ENCODE data around the gene ATF7IP. TPM values are rescaled to one million over a fixed set of nuclear protein-coding genes. Genes with fewer than 3 reads are reported as not detected.
A peak's percentile ranks its signal among the peaks of the same experiment; 100 is the strongest.
"Not testable (repeated sequence)": the region's sequence is repeated elsewhere in the genome, so short reads cannot be mapped to it uniquely, and the experiment has no call there.

ATF7IP gene
- total RNA-seq, 1 donor from 2014 or later = 115 TPM

GRCh38 chr12:14352066-14352465, 13.4 kb upstream of the ATF7IP start:
- H3K27ac Mint-ChIP-seq (ENCODE audit: unreplicated experiment); H3K4me3 ChIP-seq (ENCODE audit: insufficient read depth, low read depth, low read length); H4K20me1 ChIP-seq (ENCODE audit: insufficient read depth, low read length); H3K4me3 Mint-ChIP-seq (ENCODE audit: unreplicated experiment); H3K27me3 ChIP-seq (ENCODE audit: insufficient read depth, low read length); H3K27ac ChIP-seq (ENCODE audit: low read depth, low read length); H3K4me1 Mint-ChIP-seq (ENCODE audit: low read depth, unreplicated experiment); H3K36me3 ChIP-seq (ENCODE audit: insufficient read depth, low read length); H3K4me2 ChIP-seq (ENCODE audit: low read length); DNase-seq (ENCODE audit: low read depth); H2AFZ ChIP-seq (ENCODE audit: low read depth, low read length); H3K79me2 ChIP-seq (ENCODE audit: insufficient read depth, low read length); H3K9me3 ChIP-seq (ENCODE audit: insufficient read depth, low read depth, low read length); H3K36me3 Mint-ChIP-seq (ENCODE audit: low read depth, unreplicated experiment); FAIRE-seq; H3K9ac ChIP-seq (ENCODE audit: low read length); H3K27me3 Mint-ChIP-seq (ENCODE audit: low read depth, unreplicated experiment); H3K4me1 ChIP-seq (ENCODE audit: insufficient read depth, low read length): not testable (repeated sequence)
- H3K9me3 Mint-ChIP-seq (ENCODE audit: unreplicated experiment) = peaks cover 34% of the 10 kb centered on the region

GRCh38 chr12:14354665-14355064, 10.8 kb upstream of the ATF7IP start:
- not testable (repeated sequence) for H3K4me1 Mint-ChIP-seq (ENCODE audit: low read depth, unreplicated experiment); H3K4me2 ChIP-seq (ENCODE audit: low read length); DNase-seq (ENCODE audit: low read depth); H3K27me3 Mint-ChIP-seq (ENCODE audit: low read depth, unreplicated experiment); H3K27ac Mint-ChIP-seq (ENCODE audit: unreplicated experiment); FAIRE-seq; H3K27me3 ChIP-seq (ENCODE audit: insufficient read depth, low read length); H3K79me2 ChIP-seq (ENCODE audit: insufficient read depth, low read length); H3K27ac ChIP-seq (ENCODE audit: low read depth, low read length); H3K9me3 ChIP-seq (ENCODE audit: insufficient read depth, low read depth, low read length); H2AFZ ChIP-seq (ENCODE audit: low read depth, low read length); H3K36me3 Mint-ChIP-seq (ENCODE audit: low read depth, unreplicated experiment); H4K20me1 ChIP-seq (ENCODE audit: insufficient read depth, low read length); H3K9ac ChIP-seq (ENCODE audit: low read length); H3K4me3 Mint-ChIP-seq (ENCODE audit: unreplicated experiment); H3K4me3 ChIP-seq (ENCODE audit: insufficient read depth, low read depth, low read length); H3K4me1 ChIP-seq (ENCODE audit: insufficient read depth, low read length); H3K36me3 ChIP-seq (ENCODE audit: insufficient read depth, low read length)
- peaks cover 31% of the 10 kb centered on the region for H3K9me3 Mint-ChIP-seq (ENCODE audit: unreplicated experiment)

GRCh38 chr12:14356147-14356546, 9.3 kb upstream of the ATF7IP start:
- DNase-seq (ENCODE audit: low read depth) (no peak), FAIRE-seq (no peak)
- no peaks in the 10 kb centered on the region for H3K4me1 ChIP-seq (ENCODE audit: insufficient read depth, low read length)
- H4K20me1 ChIP-seq (ENCODE audit: insufficient read depth, low read length) = no peaks in the 10 kb centered on the region
- Mint-ChIP-seq H3K36me3 (ENCODE audit: low read depth, unreplicated experiment) (no peaks in the 10 kb centered on the region), H3K9me3 (ENCODE audit: unreplicated experiment) (peaks cover 21% of the 10 kb centered on the region), H3K27me3 (ENCODE audit: low read depth, unreplicated experiment) (no peaks in the 10 kb centered on the region), H3K4me3 (ENCODE audit: unreplicated experiment) (no peak overlapping the region), H3K4me1 (ENCODE audit: low read depth, unreplicated experiment) (peaks cover 6% of the 10 kb centered on the region), H3K27ac (ENCODE audit: unreplicated experiment) (peak overlapping the region; percentile 13)
- H3K36me3 ChIP-seq (ENCODE audit: insufficient read depth, low read length) = no peaks in the 10 kb centered on the region
- H3K9me3 ChIP-seq (ENCODE audit: insufficient read depth, low read depth, low read length) = no peaks in the 10 kb centered on the region
- TF ChIP-seq CTCF (IDR thresholded peaks at IDR 0.05; ENCODE audit: insufficient read depth, low read depth, low read length) = no peak
- TF ChIP-seq EZH2 (IDR thresholded peaks at IDR 0.05; ENCODE audit: insufficient read depth, low read length) = no peak
- H3K79me2 ChIP-seq (ENCODE audit: insufficient read depth, low read length) = no peaks in the 10 kb centered on the region
- no peaks in the 10 kb centered on the region for H3K27me3 ChIP-seq (ENCODE audit: insufficient read depth, low read length)
- H2AFZ ChIP-seq (ENCODE audit: low read depth, low read length) = no peak overlapping the region
- H3K9ac ChIP-seq (ENCODE audit: low read length) = no peak overlapping the region
- no peak overlapping the region for H3K27ac ChIP-seq (ENCODE audit: low read depth, low read length)
- no peak overlapping the region for H3K4me2 ChIP-seq (ENCODE audit: low read length)
- no peak overlapping the region for H3K4me3 ChIP-seq (ENCODE audit: insufficient read depth, low read depth, low read length)

- Histone ChIP-seq H3K4me2 (ENCODE audit: low read length) (no peak overlapping the region), H3K79me2 (ENCODE audit: insufficient read depth, low read length) (no peaks in the 10 kb centered on the region), H3K9me3 (ENCODE audit: insufficient read depth, low read depth, low read length) (no peaks in the 10 kb centered on the region), H3K4me3 (ENCODE audit: insufficient read depth, low read depth, low read length) (no peak overlapping the region), H3K36me3 (ENCODE audit: insufficient read depth, low read length) (no peaks in the 10 kb centered on the region), H3K4me1 (ENCODE audit: insufficient read depth, low read length) (no peaks in the 10 kb centered on the region), H3K9ac (ENCODE audit: low read length) (no peak overlapping the region), H3K27me3 (ENCODE audit: insufficient read depth, low read length) (no peaks in the 10 kb centered on the region), H3K27ac (ENCODE audit: low read depth, low read length) (no peak overlapping the region), H4K20me1 (ENCODE audit: insufficient read depth, low read length) (no peaks in the 10 kb centered on the region), H2AFZ (ENCODE audit: low read depth, low read length) (no peak overlapping the region)
- Mint-ChIP-seq H3K9me3 (ENCODE audit: unreplicated experiment) (peaks cover 10% of the 10 kb centered on the region), H3K4me3 (ENCODE audit: unreplicated experiment) (no peak overlapping the region), H3K27me3 (ENCODE audit: low read depth, unreplicated experiment) (no peaks in the 10 kb centered on the region), H3K27ac (ENCODE audit: unreplicated experiment) (no peak overlapping the region), H3K4me1 (ENCODE audit: low read depth, unreplicated experiment) (peaks cover 6% of the 10 kb centered on the region), H3K36me3 (ENCODE audit: low read depth, unreplicated experiment) (no peaks in the 10 kb centered on the region)
- FAIRE-seq (no peak), DNase-seq (ENCODE audit: low read depth) (no peak)
- TF ChIP-seq CTCF (IDR thresholded peaks at IDR 0.05; ENCODE audit: insufficient read depth, low read depth, low read length) = no peak
These were observed 8.0 kb upstream of the ATF7IP start for GRCh38 chr12:14357486-14357885.

Data from astrocyte (in vitro differentiated cells and primary cell).